ENCODE data around the gene HYAL3. TPM values are rescaled to one million over a fixed set of nuclear protein-coding genes. Genes with fewer than 3 reads are reported as not detected.

HYAL3 gene
- total RNA-seq, 2 experiments from 2014 or later, result 3.3 to 4.1 TPM

DNA sequence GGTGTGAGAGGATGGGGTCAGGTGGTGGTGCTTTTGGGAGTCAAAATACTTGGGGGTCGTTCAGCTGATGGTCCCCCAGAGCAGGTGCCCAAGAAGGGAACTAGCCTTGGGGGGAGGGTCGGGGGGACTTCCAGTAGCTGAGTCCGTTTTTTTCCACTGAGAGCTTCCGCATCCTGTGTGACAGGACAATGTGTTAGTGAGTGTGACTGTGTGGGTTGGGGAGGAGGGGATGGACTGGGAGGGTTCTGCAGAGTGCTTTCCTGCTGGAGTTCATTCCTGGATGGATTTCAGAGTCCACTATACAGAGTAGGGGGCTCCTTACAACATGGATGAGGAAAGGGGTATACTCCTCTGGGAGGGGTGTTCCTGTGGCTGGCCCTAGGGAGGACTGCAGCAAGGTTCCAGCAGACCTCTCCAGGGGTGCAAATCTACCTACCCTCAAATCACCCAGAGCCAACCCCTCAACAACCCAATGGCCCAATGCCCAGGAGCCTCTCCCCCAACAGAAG is 23.9 kb upstream of the HYAL3 start:
- H3K27ac Mint-ChIP-seq, result no peak overlapping the region
- CTCF ChIA-PET, result interaction anchor here (1.2 to 3.0 kb wide), 5 partner anchors 9 to 27 kb away, joined by 4 to 40 read pairs (median 8); partner anchors contain the start of genes CYB561D2, HYAL1 and NPRL2

DNA sequence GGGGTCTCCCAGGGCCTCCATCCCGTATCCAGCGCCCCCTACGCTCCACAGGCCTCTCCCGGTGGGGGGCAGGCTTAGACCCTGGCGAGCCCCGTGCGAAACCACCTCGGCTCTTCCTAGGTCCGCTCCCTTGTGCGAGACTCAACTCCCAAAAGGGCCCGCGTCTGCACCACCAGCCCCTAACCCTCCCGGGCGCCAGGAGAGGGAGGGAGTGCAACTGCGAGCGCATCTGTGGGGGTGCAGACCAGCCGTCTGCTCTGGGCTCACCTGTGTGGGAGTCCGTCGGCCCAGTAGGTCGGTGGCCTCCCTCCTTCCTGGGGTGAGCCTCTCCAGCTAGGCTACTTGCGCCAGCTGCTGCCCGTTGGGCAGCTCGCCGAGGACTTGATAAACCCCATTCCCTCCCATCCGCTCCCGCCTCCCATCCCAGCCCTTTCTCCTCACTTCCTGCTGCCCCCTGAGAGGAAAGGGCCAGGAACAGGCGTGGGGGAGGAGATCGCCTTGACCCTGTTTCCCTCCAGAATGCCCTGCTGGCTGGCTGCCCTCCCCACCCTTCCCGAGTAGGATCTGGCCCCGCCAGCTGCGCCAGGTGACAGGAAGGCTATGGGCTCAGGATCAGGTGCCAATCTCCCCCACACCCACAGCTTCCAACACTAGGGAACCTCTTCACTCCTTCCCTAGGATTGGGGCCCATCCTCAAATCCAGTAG is 23.3 kb upstream of the HYAL3 start, which contains the start of gene HYAL2:
Gene HYAL2 (minus strand): TSS at position 360 of the 706 bp plus-strand sequence. CDS start 2,256 bp downstream, outside the sequence.
- no peak for DNase-seq
- TF ChIP-seq, protein P1, sequence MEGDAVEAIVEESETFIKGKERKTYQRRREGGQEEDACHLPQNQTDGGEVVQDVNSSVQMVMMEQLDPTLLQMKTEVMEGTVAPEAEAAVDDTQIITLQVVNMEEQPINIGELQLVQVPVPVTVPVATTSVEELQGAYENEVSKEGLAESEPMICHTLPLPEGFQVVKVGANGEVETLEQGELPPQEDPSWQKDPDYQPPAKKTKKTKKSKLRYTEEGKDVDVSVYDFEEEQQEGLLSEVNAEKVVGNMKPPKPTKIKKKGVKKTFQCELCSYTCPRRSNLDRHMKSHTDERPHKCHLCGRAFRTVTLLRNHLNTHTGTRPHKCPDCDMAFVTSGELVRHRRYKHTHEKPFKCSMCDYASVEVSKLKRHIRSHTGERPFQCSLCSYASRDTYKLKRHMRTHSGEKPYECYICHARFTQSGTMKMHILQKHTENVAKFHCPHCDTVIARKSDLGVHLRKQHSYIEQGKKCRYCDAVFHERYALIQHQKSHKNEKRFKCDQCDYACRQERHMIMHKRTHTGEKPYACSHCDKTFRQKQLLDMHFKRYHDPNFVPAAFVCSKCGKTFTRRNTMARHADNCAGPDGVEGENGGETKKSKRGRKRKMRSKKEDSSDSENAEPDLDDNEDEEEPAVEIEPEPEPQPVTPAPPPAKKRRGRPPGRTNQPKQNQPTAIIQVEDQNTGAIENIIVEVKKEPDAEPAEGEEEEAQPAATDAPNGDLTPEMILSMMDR (IDR thresholded peaks at IDR 0.05), result no peak
- H3K4me1 Mint-ChIP-seq (ENCODE audit: low read depth), result peaks cover 36% of the 10 kb centered on the region
- peak within 1 kb of the TSS; percentile 78 for H3K4me3 Mint-ChIP-seq
- POLR2A ChIA-PET, result interaction anchor here (1.1 to 13.4 kb wide), 4 partner anchors 13 to 96 kb away, joined by 3 to 126 read pairs (median 4); partner anchors contain the start of genes CYB561D2, NPRL2 and RASSF1
- no peaks in the 10 kb centered on the region for H3K9me3 Mint-ChIP-seq
- peak within 1 kb of the TSS; percentile 94 for H3K27ac Mint-ChIP-seq
- CTCF ChIA-PET, result interaction anchor here (1.4 to 3.0 kb wide), 3 partner anchors 13 to 25 kb away, joined by 3 to 40 read pairs (median 4); no protein-coding TSS in a partner anchor
- H3K27me3 Mint-ChIP-seq, result no peaks in the 10 kb centered on the region
- ATAC-seq, result no peak
- H3K36me3 Mint-ChIP-seq (ENCODE audit: low read depth), result peaks cover 1% of the 10 kb centered on the region
- intact Hi-C loops (cut with micrococcal nuclease), result no loop called here

More for the DNA sequence above, 23.9 kb upstream of the HYAL3 start:
- no peak for DNase-seq
- POLR2A ChIA-PET, result interaction anchor here (0.7 to 13.4 kb wide), 4 partner anchors 13 to 27 kb away, joined by 3 to 126 read pairs (median 4); partner anchors contain the start of genes CYB561D2, NPRL2 and RASSF1
- Mint-ChIP-seq H3K4me3 (no peak overlapping the region), H3K27me3 (no peaks in the 10 kb centered on the region), H3K4me1 (ENCODE audit: low read depth) (peaks cover 36% of the 10 kb centered on the region), H3K36me3 (ENCODE audit: low read depth) (peaks cover 3% of the 10 kb centered on the region), H3K9me3 (no peaks in the 10 kb centered on the region)
- no peak for ATAC-seq
- intact Hi-C loops (cut with micrococcal nuclease), result no loop called here
- TF ChIP-seq, protein P1 (IDR thresholded peaks at IDR 0.05), result no peak

DNA sequence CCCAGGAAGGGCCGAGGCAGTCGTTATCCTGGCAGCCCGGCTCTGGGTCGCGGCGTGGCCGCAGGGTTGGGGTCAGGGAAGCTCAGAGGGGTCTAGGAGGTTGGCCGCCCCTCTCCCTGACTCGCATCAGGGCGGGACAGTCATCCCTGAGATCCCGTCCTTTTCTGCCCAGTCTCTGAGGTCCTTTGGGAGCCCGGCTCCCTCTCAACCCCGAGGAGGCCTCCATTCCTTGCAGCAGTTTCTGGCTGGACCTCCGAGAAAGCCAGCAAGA is 22.8 kb upstream of the HYAL3 start:
- peaks cover 1% of the 10 kb centered on the region for H3K36me3 Mint-ChIP-seq (ENCODE audit: low read depth)
- no peak for DNase-seq
- H3K9me3 Mint-ChIP-seq, result no peaks in the 10 kb centered on the region
- no peak for ATAC-seq
- TF ChIP-seq, protein P1 (IDR thresholded peaks at IDR 0.05), result no peak
- H3K4me3 Mint-ChIP-seq, result peak overlapping the region; percentile 78
- no peaks in the 10 kb centered on the region for H3K27me3 Mint-ChIP-seq
- ChIA-PET POLR2A (interaction anchor here (1.1 to 13.4 kb wide), 3 partner anchors 14 to 95 kb away, joined by 3 to 126 read pairs (median 3); partner anchors contain the start of gene RASSF1), CTCF (interaction anchor here (1.0 to 1.7 kb wide), 3 partner anchors 17 to 26 kb away, joined by 3 to 4 read pairs (median 3); no protein-coding TSS in a partner anchor)
- intact Hi-C loops (cut with micrococcal nuclease), result no loop called here
- H3K4me1 Mint-ChIP-seq (ENCODE audit: low read depth), result peaks cover 36% of the 10 kb centered on the region
- no peak overlapping the region for H3K27ac Mint-ChIP-seq

DNA sequence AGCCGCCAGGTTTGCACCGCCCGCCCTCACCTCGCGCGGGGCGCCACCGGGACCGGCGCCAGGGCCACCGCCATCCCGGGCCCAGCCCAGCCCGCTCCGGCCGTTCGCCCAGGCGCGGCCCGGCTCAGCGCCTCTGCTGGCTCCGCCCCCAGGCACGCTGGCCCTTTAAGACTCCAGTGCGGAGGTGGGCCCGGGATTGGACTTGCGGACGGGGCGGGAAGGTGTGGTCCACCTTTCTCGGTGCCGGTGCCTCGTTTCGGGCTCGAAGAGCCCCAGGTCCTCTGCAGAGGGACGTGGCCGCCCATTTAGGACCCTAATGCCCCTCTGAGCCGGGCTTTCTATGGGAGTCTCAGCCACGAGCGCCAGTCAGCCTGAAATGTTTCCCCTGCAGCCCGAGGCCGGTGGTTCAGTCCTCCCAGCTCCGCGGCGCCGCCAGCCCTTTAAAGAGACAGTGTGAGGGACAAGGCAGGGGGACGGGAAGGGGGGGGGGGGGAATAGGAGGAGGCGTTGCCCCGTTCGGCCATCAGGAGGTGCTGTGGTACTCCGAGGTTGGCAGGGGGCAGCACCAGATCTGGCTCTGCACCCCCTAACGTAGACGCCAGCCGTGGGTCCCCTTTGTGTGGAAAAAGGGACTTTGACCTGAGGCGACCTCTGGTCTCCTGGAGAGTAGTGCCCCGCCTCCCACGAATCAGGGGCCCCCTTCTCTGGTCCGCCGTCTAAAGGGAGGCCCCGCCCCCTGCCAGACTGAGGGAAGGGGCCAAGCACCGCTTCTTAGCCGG is 22.3 kb upstream of the HYAL3 start:
- ChIA-PET POLR2A (interaction anchor here (1.1 to 13.4 kb wide), 4 partner anchors 14 to 95 kb away, joined by 3 to 126 read pairs (median 4); partner anchors contain the start of gene RASSF1), CTCF (interaction anchor here (0.7 to 3.4 kb wide), 7 partner anchors 16 to 75 kb away, joined by 3 to 10 read pairs (median 4); partner anchors contain the start of genes CYB561D2 and NPRL2)
- no peaks in the 10 kb centered on the region for H3K27me3 Mint-ChIP-seq
- intact Hi-C loops (cut with micrococcal nuclease), result no loop called here
- peak overlapping the region; percentile 78 for H3K4me3 Mint-ChIP-seq
- no peaks in the 10 kb centered on the region for H3K9me3 Mint-ChIP-seq
- peak; percentile 89 for DNase-seq
- H3K27ac Mint-ChIP-seq, result peak overlapping the region; percentile 94
- ATAC-seq, result peak; percentile 73
- TF ChIP-seq, protein P1 (IDR thresholded peaks at IDR 0.05), result peak; percentile 64
- peaks cover 1% of the 10 kb centered on the region for H3K36me3 Mint-ChIP-seq (ENCODE audit: low read depth)
- peaks cover 37% of the 10 kb centered on the region for H3K4me1 Mint-ChIP-seq (ENCODE audit: low read depth)

Measured in activated CD8-positive, alpha-beta T cell treated with anti-CD3 and anti-CD28 coated beads for 36 hours (primary cell).